ENCODE results near the gene FAM219A.
"Not testable (repeated sequence)": the region's sequence is repeated elsewhere in the genome, so short reads cannot be mapped to it uniquely, and the experiment has no call there.

Gene FAM219A

DNA sequence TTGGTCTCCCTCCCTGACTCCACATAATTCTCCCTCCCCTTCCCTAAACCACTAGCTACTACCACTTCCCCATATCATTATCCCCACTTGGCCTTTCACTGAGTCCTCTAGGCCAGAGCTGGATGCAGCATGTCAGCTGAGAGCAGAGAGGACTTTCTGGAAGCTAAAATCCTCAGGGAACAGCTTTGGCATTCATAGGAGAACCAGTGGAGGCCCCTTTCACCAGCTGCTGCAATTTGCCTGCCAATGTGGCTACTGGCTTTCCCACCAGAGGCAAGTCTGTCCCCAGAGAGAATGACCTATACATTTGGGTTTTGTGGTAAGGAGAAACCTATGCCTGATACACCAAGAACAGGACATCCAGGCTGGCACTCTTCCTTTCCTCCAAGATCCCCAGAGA lies 14.4 kb downstream of the FAM219A start:
- no peak for DNase-seq (ENCODE audit: low read depth in 1 of 2, low spot score in 1 of 2)

DNA sequence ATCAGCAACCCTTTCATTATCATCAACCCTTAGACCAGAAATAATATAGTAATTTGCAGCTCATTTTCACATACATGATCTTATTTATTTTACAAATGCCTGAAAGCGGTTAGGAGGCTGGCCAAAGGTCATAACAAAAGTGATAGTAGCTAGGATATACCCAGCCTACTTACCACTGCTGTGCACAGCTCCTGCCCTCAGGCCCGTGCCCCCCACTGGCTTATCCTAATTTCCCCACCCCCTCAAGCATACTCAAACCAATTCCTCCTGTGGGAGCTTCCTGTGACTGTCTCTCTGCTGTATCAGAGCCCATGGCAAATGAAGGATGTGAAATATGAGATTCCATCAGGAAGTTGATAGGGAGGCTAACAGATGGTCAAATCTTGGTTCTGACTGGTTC lies 14.8 kb downstream of the FAM219A start:
- DNase-seq (ENCODE audit: low read depth in 1 of 2, low spot score in 1 of 2): no peak

DNA sequence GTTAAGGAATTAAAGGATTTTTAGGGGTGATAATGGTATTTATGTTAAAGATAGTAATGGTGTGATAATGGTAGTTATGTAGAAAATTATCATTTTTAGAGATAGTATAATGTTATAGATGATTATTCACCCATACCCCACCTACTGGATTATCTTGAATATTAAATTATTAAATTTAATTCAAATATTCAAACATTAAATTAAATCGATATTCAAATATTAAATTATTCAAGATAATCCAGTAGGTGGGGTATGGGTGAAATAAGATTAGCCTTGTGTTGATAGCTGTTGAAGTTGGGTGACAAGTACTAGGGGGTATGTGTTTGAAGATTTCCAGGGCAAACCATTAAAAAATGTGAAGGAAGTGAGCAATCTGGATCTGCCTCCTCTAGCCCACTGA lies 15.6 kb downstream of the FAM219A start:
- no peak for DNase-seq (ENCODE audit: low read depth in 1 of 2, low spot score in 1 of 2)

DNA sequence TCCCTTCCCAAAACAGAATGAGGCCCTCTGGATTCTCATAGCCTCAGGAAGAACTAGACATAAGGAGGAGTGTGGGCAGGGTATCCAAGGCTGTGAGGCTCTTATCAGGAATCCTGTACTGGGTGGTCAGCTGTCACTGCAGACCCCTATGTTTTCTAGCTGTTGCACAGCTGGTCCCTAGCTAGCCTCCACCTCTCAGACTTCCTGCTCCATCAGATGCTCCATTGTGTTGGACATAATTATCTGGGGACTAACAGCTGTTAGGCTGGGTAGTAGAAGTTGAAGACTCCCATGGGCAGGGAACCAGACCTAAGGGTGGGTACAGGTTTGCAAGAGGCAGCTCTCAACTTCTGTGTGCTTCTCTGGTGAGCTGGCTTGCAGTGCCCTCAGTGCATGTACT lies 18.4 kb downstream of the FAM219A start:
- no peak for DNase-seq (ENCODE audit: low read depth in 1 of 2, low spot score in 1 of 2)

DNA sequence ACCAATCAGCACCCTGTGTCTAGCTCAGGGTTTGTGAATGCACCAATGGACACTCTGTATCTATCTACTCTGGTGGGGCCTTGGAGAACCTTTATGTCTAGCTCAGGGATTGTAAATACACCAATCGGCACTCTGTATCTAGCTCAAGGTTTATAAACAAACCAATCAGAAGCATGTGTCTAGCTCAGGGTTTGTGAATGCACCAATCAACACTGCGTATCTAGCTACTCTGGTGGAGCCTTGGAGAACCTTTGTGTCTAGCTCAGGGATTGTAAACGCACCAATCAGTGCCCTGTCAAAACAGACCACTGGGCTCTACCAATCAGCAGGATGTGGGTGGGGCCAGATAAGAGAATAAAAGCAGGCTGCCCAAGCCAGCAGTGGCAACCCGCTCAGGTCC lies 19.9 kb downstream of the FAM219A start:
- DNase-seq (ENCODE audit: low read depth in 1 of 2, low spot score in 1 of 2): not testable (repeated sequence)

DNA sequence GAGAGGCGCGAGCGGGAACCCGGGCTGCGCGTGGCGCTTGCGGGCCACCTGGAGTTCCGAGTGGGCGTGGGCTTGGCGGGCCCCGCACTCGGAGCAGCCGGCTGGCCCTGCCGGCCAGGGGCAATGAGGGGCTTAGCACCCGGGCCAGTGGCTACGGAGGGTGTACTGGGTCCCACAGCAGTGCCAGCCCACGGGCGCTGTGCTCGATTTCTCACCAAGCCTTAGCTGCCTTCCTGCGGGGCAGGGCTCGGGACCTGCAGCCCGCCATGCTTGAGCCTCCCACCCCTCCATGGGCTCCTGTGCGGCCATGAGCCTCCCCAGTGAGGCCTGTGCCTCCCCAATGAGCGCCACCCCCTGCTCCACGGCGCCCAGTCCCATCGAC lies 20.5 kb downstream of the FAM219A start:
- not testable (repeated sequence) for DNase-seq (ENCODE audit: low read depth in 1 of 2, low spot score in 1 of 2)

DNA sequence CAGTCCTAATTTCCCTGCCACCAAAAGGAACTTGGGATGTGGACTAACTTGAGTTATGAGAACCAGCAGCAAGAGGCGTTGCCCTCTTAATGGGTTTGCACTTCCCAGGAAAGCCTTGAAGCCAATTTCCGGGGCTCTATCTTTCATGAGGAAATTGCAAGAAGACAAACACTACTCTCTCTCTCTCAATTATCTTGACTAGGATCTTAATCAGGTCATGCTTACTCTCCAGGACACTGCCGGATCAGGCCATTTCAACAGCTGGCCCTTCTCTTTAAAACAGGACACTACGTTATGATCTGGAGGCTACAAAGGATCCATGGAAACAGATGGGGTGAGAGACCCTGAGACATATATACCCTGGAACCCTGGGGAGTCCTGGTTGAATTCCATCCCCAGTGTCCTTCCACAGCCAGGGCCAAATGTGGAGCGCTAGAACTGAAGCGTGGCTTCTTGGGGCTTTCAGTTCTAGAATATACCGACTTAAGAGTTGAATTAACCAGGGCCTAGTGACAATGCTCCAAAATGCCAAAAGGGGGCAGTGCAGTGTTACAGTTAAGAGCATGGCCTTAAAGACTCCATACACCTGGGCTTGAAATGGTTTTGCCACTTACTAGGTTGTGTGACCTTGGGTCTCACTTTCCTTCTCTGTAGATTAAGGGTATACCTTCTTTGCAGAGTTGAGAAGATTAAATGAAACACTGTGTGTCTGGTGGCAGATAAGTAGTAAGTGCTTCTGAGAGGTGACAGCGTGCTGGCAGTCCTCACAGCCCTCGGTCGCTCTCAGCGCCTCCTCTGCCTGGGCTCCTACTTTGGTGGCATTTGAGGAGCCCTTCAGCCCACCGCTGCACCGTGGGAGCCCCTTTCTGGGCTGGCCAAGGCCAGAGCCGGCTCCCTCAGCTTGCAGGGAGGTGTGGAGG lies 21.1 kb downstream of the FAM219A start:
- peak in 1 of 2 donors; percentile 24 for DNase-seq (ENCODE audit: low read depth in 1 of 2, low spot score in 1 of 2)

DNA sequence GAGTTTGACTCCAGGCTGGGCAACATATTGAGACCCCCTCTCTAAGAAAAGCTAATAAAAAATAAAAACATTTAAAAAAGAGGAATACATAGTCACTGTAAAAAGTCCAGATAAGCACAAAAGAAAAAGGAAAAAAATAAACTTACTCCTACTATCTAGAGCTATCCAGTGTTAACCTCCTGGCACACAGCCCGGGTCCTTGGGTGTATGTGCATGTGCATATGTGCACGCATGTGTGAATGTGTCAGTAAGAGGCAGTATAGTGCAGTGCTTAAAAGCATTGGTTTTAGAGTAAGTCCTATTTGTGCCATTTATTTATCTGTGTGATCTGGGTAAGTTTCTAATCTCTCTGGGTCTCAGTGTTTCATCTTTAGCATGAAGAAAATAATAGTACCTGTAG lies 26.7 kb downstream of the FAM219A start:
- DNase-seq (ENCODE audit: low read depth in 1 of 2, low spot score in 1 of 2): no peak

DNA sequence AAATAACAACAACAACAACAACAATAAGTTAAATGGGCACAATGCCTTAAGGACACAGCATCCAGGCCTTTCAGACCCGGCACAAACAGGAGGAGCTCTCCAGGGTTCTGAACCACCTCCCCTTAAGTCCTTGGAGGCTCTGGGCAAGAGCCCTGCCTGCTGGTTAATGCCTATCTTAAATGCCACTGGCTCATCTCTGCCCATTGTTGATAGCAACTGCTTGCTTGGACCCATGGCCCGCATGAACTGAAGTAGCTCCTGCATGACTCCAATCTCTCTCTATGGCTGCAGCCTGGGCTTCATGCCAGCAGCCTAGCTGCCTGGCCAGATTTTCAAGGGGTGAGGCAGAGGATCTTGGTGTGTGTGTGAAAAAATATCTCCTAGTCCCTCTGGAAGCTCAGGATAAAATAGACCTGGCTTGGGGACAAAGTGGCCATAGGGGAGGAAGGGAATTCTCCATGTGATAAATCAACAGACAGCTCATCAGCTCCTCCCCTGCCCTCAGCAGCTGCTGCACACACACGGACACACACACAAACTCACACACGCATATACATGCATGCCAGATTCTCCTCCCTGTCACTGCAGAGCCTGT lies 27.4 kb downstream of the FAM219A start:
- no peak for DNase-seq (ENCODE audit: low read depth in 1 of 2, low spot score in 1 of 2)

DNA sequence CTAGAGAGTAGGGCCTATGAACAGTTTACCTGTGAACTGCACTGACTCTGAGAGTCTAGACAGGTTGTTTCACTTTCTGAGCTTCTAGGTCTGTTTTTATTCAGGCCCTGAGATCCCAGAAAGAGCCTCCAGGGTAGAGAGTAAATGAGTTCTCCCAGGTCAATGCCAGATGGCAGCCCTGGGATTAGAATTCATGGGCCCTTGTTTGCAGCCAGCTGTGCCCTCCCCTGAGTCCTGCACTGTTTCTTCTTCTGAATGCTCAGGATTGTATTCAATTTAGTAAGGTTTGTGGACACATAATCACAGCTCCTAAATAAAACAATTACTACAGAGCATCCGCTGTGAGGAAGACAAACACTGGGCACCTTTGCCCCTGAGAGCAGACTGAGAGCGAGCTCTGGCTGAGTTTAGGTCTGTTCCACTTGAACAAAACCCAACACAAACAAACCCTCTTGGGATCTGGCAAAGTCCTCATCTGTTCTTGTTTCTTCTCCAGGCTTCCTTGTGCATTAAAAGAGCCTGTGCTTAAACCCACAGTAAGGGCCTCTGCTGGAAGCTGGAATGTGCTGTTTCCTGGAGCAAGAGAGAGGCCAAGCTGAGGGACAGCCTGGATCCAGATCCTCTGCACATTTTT lies 29.9 kb downstream of the FAM219A start:
- DNase-seq (ENCODE audit: low read depth in 1 of 2, low spot score in 1 of 2): no peak

DNA sequence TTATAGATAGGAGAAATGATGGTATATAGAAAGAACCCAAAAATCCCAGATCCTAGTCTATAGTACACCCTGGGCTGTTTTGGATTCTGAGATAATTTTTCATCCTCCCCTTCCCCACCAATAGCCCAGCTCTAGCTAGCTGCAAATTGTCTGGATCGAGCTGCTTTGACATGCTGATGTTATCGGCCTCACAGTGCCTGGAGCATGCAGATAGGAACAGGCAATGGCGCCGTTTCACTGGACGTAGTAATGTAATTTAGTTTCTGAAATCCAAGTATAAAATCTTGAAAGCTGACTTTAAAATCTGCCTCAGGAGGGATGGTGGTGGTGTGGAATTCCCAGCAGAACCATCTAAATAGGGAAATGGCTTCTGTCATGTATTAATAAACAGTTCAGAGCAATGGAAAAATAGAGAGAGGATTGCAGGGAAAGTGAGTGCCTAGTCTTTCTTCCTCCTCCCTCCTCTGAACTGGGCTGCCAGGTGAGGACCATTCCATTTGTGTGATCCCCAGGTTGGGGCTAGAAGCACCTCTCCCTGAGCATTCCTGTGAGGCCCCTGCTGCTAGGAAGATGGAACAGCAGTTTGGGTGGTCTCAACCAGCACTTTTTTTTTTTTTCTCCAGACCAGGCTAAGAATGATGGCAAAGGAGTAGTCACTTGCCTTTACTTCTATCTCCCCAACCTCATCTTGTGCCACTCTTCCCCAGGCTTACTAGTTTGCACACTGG lies 31.9 kb downstream of the FAM219A start:
- DNase-seq (ENCODE audit: low read depth in 1 of 2, low spot score in 1 of 2): no peak

DNA sequence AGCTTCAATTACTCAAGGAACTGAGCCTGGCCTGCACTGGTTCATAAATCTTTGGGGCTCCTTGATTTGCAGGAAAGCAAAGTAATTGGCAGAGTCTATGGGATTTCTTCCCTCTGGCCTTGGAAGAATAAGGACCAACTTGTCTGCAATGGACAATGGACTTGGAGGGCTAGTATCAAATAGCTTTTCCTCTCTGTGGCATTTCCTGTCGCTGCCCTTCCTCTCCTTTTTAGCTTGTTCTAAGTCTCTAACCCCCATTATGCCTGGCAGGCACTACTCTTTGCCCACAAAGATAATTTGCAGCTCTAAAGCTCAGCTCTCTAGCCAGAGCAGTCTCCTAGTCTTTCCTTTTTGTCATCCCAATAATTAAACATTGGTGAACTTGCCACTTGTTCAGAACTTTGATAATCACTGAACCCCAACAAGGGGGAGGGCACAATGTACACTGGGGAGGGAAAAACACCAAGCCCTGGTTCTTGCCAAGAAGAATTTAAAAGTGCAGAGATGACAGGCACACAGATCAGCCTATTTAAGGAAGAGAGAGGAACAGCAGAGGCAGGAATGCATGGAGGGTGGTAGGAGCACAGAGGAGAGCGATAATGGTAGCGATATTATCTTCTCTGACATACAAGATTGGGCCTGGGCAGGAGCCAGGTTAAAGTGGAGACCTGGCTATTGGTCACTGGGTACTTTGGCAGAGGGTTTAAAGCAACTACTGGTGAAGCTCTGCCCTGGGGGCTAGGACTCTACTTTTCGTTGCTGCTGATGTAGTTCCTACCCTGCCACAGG lies 38.5 kb downstream of the FAM219A start:
- DNase-seq (ENCODE audit: low read depth in 1 of 2, low spot score in 1 of 2): no peak

DNA sequence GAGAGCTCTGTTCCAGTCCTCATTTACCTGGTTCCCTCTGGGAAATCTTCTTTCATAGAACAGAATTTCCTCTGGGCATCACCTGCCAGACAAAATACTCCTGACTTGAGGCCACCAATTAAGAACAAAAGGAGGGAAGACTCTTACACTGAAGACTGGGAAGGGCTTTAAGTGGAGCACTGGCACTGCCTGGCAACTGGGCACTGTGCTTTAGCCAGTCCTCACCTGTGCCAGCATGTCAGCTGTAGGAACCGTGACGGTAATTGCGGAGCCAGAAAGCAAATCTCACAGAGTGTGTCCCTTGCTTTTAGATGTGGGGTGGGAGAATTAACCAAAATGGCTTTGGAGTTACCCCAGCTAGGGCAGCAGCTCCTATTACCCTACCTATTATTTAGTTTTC lies 40.6 kb downstream of the FAM219A start:
- DNase-seq (ENCODE audit: low read depth in 1 of 2, low spot score in 1 of 2): no peak

DNA sequence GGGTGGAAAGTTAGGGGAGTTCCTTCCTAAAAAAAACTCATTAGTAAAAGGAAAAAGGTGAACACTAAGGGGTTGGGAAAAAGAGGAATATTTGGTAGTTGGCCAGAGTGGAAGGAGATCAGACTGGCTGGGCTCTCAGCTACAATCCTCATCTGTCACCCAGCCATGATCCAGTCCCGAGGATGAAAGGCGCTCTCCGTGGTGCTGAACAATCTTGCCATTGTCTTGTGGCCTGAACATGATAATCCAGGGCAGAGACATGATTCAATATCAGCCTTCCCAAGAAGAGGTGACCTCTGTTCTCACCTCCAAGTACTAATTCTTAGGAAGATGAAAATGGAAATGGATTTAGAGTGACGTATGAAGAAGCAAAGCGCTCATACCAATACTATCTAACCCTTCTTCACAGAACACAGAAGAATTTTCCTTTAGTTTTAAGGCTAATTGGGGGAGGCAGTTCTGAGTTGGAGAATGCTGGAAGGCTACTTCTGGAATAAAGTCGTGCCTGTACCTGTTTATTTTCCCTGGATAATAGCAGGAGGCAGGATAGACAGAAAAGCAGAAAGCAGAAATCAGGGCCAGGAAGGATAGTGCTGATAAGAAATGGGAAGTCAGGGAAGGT lies 45.0 kb downstream of the FAM219A start:
- DNase-seq (ENCODE audit: low read depth in 1 of 2, low spot score in 1 of 2): no peak

DNA sequence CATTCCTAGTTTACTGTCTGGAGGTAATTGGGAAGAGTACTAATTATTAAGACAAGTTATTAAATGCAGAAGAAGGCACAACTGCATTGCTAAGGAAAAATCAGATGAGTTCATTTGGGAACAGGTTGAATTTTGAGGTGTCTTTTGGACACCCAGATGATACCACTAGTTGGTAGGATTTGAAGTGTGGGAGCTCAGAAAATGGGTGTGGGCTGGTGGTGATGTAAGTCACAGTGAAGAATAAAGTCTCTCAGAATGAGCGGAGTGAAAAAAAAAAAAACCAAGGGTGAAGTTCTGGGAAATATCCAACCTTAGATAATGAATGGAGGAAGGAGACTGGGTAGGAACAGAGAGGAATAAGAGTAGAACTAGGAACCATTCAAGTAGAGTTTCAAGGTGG lies 46.0 kb downstream of the FAM219A start:
- no peak for DNase-seq (ENCODE audit: low read depth in 1 of 2, low spot score in 1 of 2)

DNA sequence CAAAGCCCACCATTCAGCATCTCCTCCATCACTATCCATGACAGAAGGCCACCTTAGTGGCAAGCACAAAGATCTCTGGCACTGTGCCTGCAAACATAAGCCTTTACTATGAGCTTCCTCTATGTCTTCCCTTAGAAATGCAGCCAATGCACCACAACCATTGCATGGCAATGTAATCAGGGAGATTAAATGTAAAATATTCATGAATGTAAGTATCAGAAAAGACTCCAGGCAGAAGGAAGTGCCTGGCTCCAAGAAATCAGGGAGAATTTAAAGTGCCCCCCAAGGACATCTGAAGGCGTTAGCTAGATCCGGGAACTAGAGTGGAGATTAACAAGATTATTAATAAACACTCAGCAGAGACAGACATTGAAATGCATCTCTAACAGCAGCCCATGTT lies 49.2 kb downstream of the FAM219A start:
- no peak for DNase-seq (ENCODE audit: low read depth in 1 of 2, low spot score in 1 of 2)

DNA sequence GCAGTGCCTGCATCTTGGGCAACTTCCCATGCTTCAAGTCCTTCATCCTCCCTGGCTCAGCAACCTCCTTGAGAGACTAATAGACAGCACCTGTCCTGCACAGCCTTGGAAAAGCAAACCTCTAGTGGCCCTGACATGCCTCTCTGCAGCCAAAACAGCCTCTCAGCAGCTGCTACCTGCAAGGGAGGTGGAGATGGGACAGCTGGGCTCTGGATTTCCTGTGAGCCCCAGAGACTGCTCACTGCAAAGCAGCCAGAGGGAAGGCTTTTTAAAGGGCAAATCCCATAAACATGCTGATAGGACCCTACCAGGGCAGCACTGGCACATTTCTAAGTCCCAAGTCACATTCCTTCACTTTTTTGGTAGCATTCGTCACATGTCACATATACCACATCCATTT lies 50.2 kb downstream of the FAM219A start:
- no peak for DNase-seq (ENCODE audit: low read depth in 1 of 2, low spot score in 1 of 2)

DNA sequence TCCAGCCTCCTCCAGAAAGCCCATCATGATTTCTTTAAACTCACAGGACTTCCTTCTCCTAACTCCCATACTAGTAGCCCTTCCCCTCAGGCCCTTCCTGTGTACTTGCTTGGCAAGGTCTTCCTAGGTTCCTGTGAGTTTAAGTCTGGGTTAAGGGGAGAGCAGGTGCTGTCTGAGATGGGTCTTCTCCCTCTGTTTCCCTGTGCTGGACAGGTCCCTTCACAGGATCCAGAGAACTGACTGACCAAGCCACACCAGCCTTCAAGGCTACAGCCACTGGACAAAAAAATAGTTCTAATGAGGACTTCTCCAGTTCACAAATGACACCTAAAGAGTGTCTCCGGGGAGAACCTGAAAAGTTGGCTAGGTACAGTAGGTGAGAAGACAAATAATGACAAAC lies 52.2 kb downstream of the FAM219A start:
- DNase-seq (ENCODE audit: low read depth in 1 of 2, low spot score in 1 of 2): no peak

DNA sequence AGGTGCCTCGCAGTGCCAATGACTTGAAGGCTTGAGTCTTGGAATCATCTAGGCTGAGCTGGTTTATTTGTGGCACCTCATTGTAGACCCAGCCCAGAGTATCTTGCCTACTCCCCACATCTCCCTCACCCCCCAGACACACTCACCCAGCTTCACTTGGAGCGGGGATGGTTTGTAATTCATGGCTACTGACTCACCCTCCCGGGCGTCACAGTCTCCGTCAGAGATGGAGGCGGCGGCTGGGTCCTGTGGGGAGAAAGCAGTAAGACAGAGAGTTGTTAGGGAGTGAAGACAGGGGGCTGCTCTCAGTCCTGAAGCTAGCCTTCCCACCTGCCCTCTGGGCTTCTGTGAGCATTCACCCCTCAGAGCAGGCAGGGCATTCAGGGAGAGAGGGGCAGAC lies 52.7 kb downstream of the FAM219A start:
- DNase-seq (ENCODE audit: low read depth in 1 of 2, low spot score in 1 of 2): no peak
